ENCODE results near the gene NEU1. TPM values are rescaled to one million over a fixed set of nuclear protein-coding genes. Genes with fewer than 3 reads are reported as not detected.
A peak's percentile ranks its signal among the peaks of the same experiment; 100 is the strongest.

NEU1 gene
- polyA plus RNA-seq, 1 experiment = 39.0 TPM

- POLR2A ChIA-PET = interaction anchor here (0.9 to 1.0 kb wide), 3 partner anchors 12 to 48 kb away, joined by 3 to 4 read pairs (median 3); partner anchors contain the start of genes HSPA1B and NEU1
- Histone ChIP-seq H3K27ac (ENCODE audit: low read depth, low read length) (peak overlapping the region; percentile 42), H3K27me3 (ENCODE audit: control insufficient read depth, insufficient read depth, low read length) (no peaks in the 10 kb centered on the region), H3K9me3 (ENCODE audit: control insufficient read depth, insufficient read depth, low read length) (no peaks in the 10 kb centered on the region), H3K4me3 (ENCODE audit: low read depth, low read length) (no peak overlapping the region)
- CTCF ChIA-PET = interaction anchor here (0.6 to 1.1 kb wide), 2 partner anchors 45 to 77 kb away, joined by 3 to 7 read pairs; no protein-coding TSS in a partner anchor
- TF ChIP-seq CTCF (IDR thresholded peaks at IDR 0.05; ENCODE audit: low read depth, low read length) = no peak
- DNase-seq (ENCODE audit: low read depth, low spot score) = no peak
Measured at GRCh38 chr6:31874836-31875572, 12.4 kb upstream of the NEU1 start.

- no peak for TF ChIP-seq CTCF (IDR thresholded peaks at IDR 0.05; ENCODE audit: low read depth, low read length)
- POLR2A ChIA-PET = no interaction called here
- Histone ChIP-seq H3K4me3 (ENCODE audit: low read depth, low read length) (no peak overlapping the region), H3K27me3 (ENCODE audit: control insufficient read depth, insufficient read depth, low read length) (no peaks in the 10 kb centered on the region), H3K9me3 (ENCODE audit: control insufficient read depth, insufficient read depth, low read length) (no peaks in the 10 kb centered on the region), H3K27ac (ENCODE audit: low read depth, low read length) (no peak overlapping the region)
- CTCF ChIA-PET = interaction anchor here (1.1 kb wide), 1 partner anchor 78 kb away, joined by 3 read pairs; no protein-coding TSS in a partner anchor
- DNase-seq (ENCODE audit: low read depth, low spot score) = no peak
Measured at GRCh38 chr6:31874084-31874670, 11.6 kb upstream of the NEU1 start.

- ChIA-PET POLR2A (interaction anchor here (0.6 kb wide), 1 partner anchor 44 kb away, joined by 5 read pairs; the partner anchor contains the start of gene HSPA1B), CTCF (no interaction called here)
- H3K4me3 ChIP-seq (ENCODE audit: low read depth, low read length) = no peak overlapping the region
- TF ChIP-seq CTCF (IDR thresholded peaks at IDR 0.05; ENCODE audit: low read depth, low read length) = no peak
- peak; percentile 3 for DNase-seq (ENCODE audit: low read depth, low spot score)
- no peaks in the 10 kb centered on the region for H3K27me3 ChIP-seq (ENCODE audit: control insufficient read depth, insufficient read depth, low read length)
- H3K27ac ChIP-seq (ENCODE audit: low read depth, low read length) = no peak overlapping the region
- H3K9me3 ChIP-seq (ENCODE audit: control insufficient read depth, insufficient read depth, low read length) = no peaks in the 10 kb centered on the region
Measured at GRCh38 chr6:31871046-31871659, 8.5 kb upstream of the NEU1 start.

- Histone ChIP-seq H3K9me3 (ENCODE audit: control insufficient read depth, insufficient read depth, low read length) (no peaks in the 10 kb centered on the region), H3K27me3 (ENCODE audit: control insufficient read depth, insufficient read depth, low read length) (no peaks in the 10 kb centered on the region), H3K27ac (ENCODE audit: low read depth, low read length) (no peak overlapping the region), H3K4me3 (ENCODE audit: low read depth, low read length) (no peak overlapping the region)
- DNase-seq (ENCODE audit: low read depth, low spot score) = no peak
- ChIA-PET CTCF (no interaction called here), POLR2A (no interaction called here)
- no peak for TF ChIP-seq CTCF (IDR thresholded peaks at IDR 0.05; ENCODE audit: low read depth, low read length)
Measured at GRCh38 chr6:31870385-31870921, 7.8 kb upstream of the NEU1 start.
